OCI-LY7 (cell line): Measurements from ENCODE around the gene CPOX.

Source experiments
- CTCF ChIP-seq: fragments of 200-600 bp; sonication (generic); conservative IDR thresholded peaks from 2 replicates; pipeline ENCODE4 v1.5.1; 2014; ENCODE audit warnings: mild to moderate bottlenecking, antibody characterized with exemption, low read length, moderate library complexity, mixed read lengths
- EZH2phosphoT487 ChIP-seq: fragments of 200-600 bp; sonication (generic); IDR thresholded peaks from 2 replicates; pipeline ENCODE4 v1.6.1; 2018; ENCODE audit warnings: low read depth, borderline replicate concordance, mild to moderate bottlenecking, mixed run types, antibody characterized with exemption, low read length, moderate library complexity, mixed read lengths

- TF ChIP-seq CTCF, result no peak
- no peak for TF ChIP-seq EZH2phosphoT487
These were observed 7.1 kb upstream of the CPOX start for GRCh38 chr3:98600412-98601095.
